ENCODE results near the gene TMPRSS7.

The TMPRSS7 gene

GRCh38 chr3:112072387-112073060 lies 38.0 kb downstream of the TMPRSS7 start:
- peak in 1 of 2 experiments; percentile 25 for DNase-seq

GRCh38 chr3:112074006-112074405 lies 39.5 kb downstream of the TMPRSS7 start:
- no peak for DNase-seq

GRCh38 chr3:112074616-112075497 lies 40.3 kb downstream of the TMPRSS7 start:
- no peak for DNase-seq

GRCh38 chr3:112078125-112079083 lies 43.9 kb downstream of the TMPRSS7 start:
- DNase-seq, result no peak

- no peak for DNase-seq
These were observed 48.7 kb downstream of the TMPRSS7 start for GRCh38 chr3:112083239-112083638.

- no peak for DNase-seq
These were observed 50.6 kb downstream of the TMPRSS7 start for GRCh38 chr3:112084980-112085705.

GRCh38 chr3:112085735-112086075 lies 51.2 kb downstream of the TMPRSS7 start:
- DNase-seq, result no peak

- DNase-seq, result peak in 1 of 2 experiments; percentile 50
These were observed 51.7 kb downstream of the TMPRSS7 start, which contains the start of gene C3orf52 for GRCh38 chr3:112086076-112086854. Gene C3orf52, plus strand, starts transcription at chr3:112086389. Its CDS starts 19 bp downstream, at chr3:112086408.

GRCh38 chr3:112086875-112087524 lies 52.5 kb downstream of the TMPRSS7 start:
- no peak for DNase-seq

- no peak for DNase-seq
These were observed 53.2 kb downstream of the TMPRSS7 start for GRCh38 chr3:112087746-112088145.

GRCh38 chr3:112088944-112089343 lies 54.4 kb downstream of the TMPRSS7 start:
- no peak for DNase-seq

GRCh38 chr3:112089956-112090886 lies 55.7 kb downstream of the TMPRSS7 start:
- DNase-seq, result no peak

- no peak for DNase-seq
These were observed 56.5 kb downstream of the TMPRSS7 start for GRCh38 chr3:112090887-112091586.

GRCh38 chr3:112092496-112093179 lies 58.1 kb downstream of the TMPRSS7 start:
- no peak for DNase-seq

- DNase-seq, result no peak
These were observed 58.6 kb downstream of the TMPRSS7 start for GRCh38 chr3:112093180-112093522.

- no peak for DNase-seq
These were observed 61.2 kb downstream of the TMPRSS7 start for GRCh38 chr3:112095731-112096130.

- DNase-seq, result no peak
These were observed 61.6 kb downstream of the TMPRSS7 start for GRCh38 chr3:112096176-112096575.

GRCh38 chr3:112097378-112097777 lies 62.8 kb downstream of the TMPRSS7 start:
- DNase-seq, result peak in 1 of 2 experiments; percentile 25

All from NCI-H446 (cell line).